ENCODE results near the gene PKN3. TPM values are rescaled to one million over a fixed set of nuclear protein-coding genes. Genes with fewer than 3 reads are reported as not detected.

PKN3 gene
- total RNA-seq, 2 experiments from 2014 or later, result 7.4 to 9.6 TPM

DNA sequence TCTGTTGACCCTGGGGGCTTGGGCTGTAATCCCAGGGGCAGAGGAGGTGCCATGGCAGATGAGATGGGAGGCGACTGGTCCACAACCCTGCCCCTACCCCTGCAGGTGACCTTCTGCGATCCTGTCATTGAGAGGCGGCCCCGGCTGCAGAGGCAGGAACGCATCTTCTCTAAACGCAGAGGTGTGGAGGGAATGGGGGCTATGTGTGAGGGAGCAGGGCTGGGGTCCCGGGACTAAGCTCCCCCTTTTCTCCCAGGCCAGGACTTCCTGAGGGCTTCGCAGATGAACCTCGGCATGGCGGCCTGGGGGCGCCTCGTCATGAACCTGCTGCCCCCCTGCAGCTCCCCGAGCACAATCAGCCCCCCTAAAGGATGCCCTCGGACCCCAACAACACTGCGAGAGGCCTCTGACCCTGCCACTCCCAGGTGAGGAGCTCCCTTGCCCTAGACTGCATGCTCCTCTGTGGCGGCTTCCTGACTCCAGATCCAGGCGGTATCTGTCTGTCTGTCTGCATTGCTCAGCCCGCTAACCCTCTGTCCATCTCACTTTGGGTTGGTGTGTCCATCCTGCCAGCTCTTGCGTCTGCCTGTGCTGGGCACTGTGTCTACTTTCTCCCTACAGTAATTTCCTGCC is 11.8 kb downstream of the PKN3 start:
- Mint-ChIP-seq H3K27ac (no peak overlapping the region), H3K36me3 (peaks cover 3% of the 10 kb centered on the region), H3K4me1 (no peaks in the 10 kb centered on the region), H3K4me3 (no peak overlapping the region), H3K9me3 (no peaks in the 10 kb centered on the region), H3K27me3 (no peaks in the 10 kb centered on the region)
- ATAC-seq (ENCODE audit: low read depth) (no peak), DNase-seq (peak; percentile 16)
- POLR2A ChIA-PET, result interaction anchor here (0.6 kb wide), 1 partner anchor 235 kb away, joined by 3 read pairs; no protein-coding TSS in a partner anchor

DNA sequence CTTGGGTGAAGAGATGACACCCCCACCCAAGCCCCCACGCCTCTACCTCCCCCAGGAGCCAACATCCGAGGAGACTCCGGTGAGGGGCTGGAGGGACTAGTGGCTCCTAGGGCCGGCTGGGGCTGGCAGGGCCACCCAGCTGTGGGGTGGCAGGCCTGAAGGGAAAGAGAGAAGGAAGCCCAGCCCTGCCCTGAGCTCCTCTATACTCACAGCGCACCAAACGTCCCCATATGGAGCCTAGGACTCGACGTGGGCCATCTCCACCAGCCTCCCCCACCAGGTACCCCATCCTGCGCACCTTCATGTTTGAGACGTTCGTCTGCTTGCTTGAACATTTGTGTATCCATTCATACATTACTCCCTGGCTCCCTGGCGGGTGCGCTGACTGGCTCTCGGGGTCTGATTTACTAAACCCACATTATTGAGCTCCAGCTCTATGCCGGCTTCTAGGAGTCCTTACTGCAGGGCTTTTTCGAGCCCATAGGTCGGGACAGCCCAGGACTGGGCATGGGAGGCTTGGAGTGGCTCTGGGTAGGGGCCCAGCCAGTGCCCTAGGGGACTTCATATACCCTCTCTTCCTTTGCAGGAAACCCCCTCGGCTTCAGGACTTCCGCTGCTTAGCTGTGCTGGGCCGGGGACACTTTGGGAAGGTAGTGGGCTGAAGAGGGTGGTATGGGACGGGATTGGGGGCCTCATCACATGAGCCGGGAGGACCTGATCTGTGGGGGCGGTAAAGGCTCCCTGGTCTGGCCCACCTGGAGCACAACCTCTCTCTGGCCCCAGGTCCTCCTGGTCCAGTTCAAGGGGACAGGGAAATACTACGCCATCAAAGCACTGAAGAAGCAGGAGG is 12.5 kb downstream of the PKN3 start:
- ATAC-seq (ENCODE audit: low read depth) (no peak), DNase-seq (peak; percentile 24)
- no peak overlapping the region for H3K4me3 Mint-ChIP-seq
- POLR2A ChIA-PET, result interaction anchor here (0.6 kb wide), 1 partner anchor 234 kb away, joined by 3 read pairs; no protein-coding TSS in a partner anchor
- H3K36me3 Mint-ChIP-seq, result peaks cover 3% of the 10 kb centered on the region
- no peak overlapping the region for H3K27ac Mint-ChIP-seq
- no peaks in the 10 kb centered on the region for H3K4me1 Mint-ChIP-seq
- H3K27me3 Mint-ChIP-seq, result no peaks in the 10 kb centered on the region
- H3K9me3 Mint-ChIP-seq, result no peaks in the 10 kb centered on the region

DNA sequence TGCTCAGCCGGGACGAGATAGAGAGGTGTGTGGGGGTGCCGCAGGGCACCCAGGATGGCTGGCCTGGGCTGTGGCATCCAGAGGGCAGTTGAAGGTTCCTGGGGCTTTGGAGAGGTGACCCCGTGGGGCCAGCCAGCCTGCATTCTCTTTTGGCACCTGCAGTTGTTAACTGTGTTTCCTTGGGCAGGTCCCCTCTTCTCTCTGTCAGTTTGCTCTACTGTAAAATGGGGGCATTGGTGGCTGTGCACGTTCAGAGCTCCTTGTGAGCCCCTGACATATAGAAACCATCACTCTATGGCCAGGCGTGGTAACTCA is 13.1 kb downstream of the PKN3 start:
- H3K4me1 Mint-ChIP-seq, result no peaks in the 10 kb centered on the region
- H3K27me3 Mint-ChIP-seq, result no peaks in the 10 kb centered on the region
- no peak for ATAC-seq (ENCODE audit: low read depth)
- POLR2A ChIA-PET, result no interaction called here
- no peak overlapping the region for H3K4me3 Mint-ChIP-seq
- H3K36me3 Mint-ChIP-seq, result peaks cover 3% of the 10 kb centered on the region
- no peak for DNase-seq
- no peak overlapping the region for H3K27ac Mint-ChIP-seq
- H3K9me3 Mint-ChIP-seq, result no peaks in the 10 kb centered on the region

DNA sequence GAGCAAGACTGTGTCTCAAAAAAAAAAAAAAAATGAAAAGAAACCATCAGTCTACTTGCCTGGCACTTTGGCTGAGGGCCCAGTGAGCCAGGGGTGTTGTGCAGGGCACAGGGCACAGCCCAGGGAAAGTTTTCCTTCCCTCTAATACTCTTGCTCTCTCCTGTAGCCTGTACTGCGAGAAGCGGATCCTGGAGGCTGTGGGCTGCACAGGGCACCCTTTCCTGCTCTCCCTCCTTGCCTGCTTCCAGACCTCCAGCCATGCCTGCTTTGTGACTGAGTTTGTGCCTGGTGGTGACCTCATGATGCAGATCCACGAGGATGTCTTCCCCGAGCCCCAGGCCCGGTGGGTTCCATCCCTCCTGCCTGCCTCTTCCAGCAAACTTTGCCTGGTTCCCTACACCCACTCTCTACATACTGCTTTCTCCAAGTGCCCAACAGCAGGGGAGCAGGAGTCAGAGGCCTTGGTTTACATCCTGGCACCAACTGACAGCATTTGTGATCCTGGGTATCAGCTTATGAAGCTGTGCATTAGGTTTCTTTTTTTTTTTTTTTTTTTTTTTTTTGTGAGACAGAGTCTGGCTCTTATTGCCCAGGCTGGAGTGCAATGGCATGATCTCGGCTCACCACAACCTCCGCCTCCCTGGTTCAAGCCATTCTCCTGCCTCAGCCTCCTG is 14.4 kb downstream of the PKN3 start:
- no peak overlapping the region for H3K4me3 Mint-ChIP-seq
- no peaks in the 10 kb centered on the region for H3K9me3 Mint-ChIP-seq
- H3K27ac Mint-ChIP-seq, result no peak overlapping the region
- ATAC-seq (ENCODE audit: low read depth) (no peak), DNase-seq (no peak)
- H3K36me3 Mint-ChIP-seq, result peaks cover 3% of the 10 kb centered on the region
- no peaks in the 10 kb centered on the region for H3K27me3 Mint-ChIP-seq
- no peaks in the 10 kb centered on the region for H3K4me1 Mint-ChIP-seq
- POLR2A ChIA-PET, result interaction anchor here (0.7 kb wide), 2 partner anchors 32 to 232 kb away, joined by 3 to 5 read pairs; no protein-coding TSS in a partner anchor

DNA sequence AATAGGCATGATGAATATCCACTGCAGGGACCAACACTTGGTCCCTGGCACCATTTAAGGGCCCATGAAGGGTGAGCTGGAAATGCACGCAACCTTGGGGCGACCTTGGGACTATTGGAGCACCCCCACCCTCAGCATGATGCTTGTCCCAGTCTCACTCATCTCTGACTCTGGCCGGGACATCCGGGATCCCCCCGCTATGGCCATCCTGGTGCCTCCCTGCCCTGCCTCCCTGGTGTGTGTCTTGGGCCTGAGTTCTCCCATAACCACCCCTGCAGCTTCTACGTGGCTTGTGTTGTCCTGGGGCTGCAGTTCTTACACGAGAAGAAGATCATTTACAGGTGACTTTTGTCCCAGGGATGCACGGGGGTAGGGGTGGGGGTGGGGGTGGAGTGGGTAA is 15.7 kb downstream of the PKN3 start:
- DNase-seq (no peak), ATAC-seq (ENCODE audit: low read depth) (no peak)
- Mint-ChIP-seq H3K36me3 (peaks cover 3% of the 10 kb centered on the region), H3K9me3 (no peaks in the 10 kb centered on the region), H3K4me1 (peaks cover 11% of the 10 kb centered on the region), H3K4me3 (no peak overlapping the region), H3K27me3 (no peaks in the 10 kb centered on the region), H3K27ac (no peak overlapping the region)
- POLR2A ChIA-PET, result no interaction called here

DNA sequence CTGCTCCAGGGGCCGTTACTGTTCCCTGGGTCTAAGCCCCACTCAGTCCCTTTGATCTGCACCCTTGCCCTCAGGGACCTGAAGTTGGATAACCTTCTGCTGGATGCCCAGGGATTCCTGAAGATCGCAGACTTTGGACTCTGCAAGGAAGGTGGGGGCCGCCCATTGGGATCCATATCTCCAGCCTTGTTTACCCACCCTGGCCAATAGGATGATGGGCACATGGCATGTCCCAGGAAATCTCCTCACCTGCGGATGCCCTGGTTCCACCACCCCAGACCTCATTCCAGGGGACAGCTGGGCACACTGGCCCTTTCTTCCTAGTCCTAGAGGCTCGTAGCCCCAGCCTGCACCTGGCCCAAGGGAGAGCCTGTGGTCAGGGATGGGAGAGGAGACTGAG is 16.2 kb downstream of the PKN3 start:
- no peak overlapping the region for H3K4me3 Mint-ChIP-seq
- DNase-seq (no peak), ATAC-seq (ENCODE audit: low read depth) (no peak)
- peaks cover 3% of the 10 kb centered on the region for H3K36me3 Mint-ChIP-seq
- no peaks in the 10 kb centered on the region for H3K9me3 Mint-ChIP-seq
- no peaks in the 10 kb centered on the region for H3K27me3 Mint-ChIP-seq
- POLR2A ChIA-PET, result no interaction called here
- H3K4me1 Mint-ChIP-seq, result peaks cover 12% of the 10 kb centered on the region
- no peak overlapping the region for H3K27ac Mint-ChIP-seq

DNA sequence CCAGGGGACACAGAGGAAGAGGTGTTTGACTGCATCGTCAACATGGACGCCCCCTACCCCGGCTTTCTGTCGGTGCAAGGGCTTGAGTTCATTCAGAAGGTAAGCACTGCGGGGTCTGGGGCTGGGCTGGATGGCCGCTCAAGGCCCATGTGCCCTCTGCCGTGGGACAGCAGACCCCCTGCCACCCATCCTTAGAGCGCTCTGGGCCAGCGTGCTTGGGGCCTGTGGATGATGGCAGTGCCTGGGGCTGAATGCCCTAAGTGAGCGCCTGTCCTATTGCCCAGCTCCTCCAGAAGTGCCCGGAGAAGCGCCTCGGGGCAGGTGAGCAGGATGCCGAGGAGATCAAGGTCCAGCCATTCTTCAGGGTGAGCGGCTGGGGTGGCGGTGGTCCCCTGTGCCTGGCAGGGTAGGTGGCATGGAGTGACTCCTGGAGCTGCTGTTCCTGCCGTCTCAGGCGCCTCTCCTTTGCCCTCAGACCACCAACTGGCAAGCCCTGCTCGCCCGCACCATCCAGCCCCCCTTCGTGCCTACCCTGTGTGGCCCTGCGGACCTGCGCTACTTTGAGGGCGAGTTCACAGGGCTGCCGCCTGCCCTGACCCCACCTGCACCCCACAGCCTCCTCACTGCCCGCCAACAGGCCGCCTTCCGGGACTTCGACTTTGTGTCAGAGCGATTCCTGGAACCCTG is 17.8 kb downstream of the PKN3 start:
- no peaks in the 10 kb centered on the region for H3K27me3 Mint-ChIP-seq
- peaks cover 3% of the 10 kb centered on the region for H3K36me3 Mint-ChIP-seq
- H3K4me3 Mint-ChIP-seq, result no peak overlapping the region
- POLR2A ChIA-PET, result no interaction called here
- DNase-seq (no peak), ATAC-seq (ENCODE audit: low read depth) (no peak)
- H3K9me3 Mint-ChIP-seq, result no peaks in the 10 kb centered on the region
- no peak overlapping the region for H3K27ac Mint-ChIP-seq
- H3K4me1 Mint-ChIP-seq, result peaks cover 19% of the 10 kb centered on the region

DNA sequence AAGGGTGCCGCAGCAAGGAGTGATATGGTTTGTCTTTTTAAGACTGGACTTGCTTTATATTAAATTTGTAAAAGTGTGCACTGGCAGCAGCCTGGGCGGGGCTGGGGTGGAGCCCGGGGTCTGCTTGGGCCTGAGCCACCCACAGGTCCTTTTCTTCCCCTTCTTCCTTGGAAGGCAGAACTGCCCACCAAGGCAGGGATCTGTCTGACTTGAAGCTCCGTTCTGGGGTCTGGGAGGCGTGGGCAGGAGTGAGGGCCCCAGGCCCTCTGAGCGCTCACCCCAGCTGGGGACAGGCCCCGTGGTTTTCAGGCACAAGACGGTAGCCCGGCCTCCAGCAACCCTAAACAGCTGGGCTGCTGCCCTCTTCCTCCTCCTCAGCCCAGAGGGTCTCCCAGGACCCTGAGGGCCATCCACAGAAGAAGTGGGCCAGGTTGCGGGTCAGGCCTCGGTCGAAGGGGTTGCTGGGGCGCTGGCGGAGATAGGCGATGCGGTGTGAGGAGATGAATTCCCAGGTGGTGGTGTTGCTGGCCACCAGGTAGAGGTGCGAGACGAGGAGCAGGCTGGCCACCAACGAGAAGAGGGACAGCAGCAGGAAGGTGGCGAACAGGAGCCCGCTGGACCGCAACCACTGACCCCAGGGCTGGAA is 18.7 kb downstream of the PKN3 start:
- H3K9me3 Mint-ChIP-seq, result no peaks in the 10 kb centered on the region
- H3K4me1 Mint-ChIP-seq, result peaks cover 24% of the 10 kb centered on the region
- no peak for ATAC-seq (ENCODE audit: low read depth)
- no peak for DNase-seq
- no peaks in the 10 kb centered on the region for H3K27me3 Mint-ChIP-seq
- H3K4me3 Mint-ChIP-seq, result no peak overlapping the region
- no peak overlapping the region for H3K27ac Mint-ChIP-seq
- POLR2A ChIA-PET, result no interaction called here
- peaks cover 3% of the 10 kb centered on the region for H3K36me3 Mint-ChIP-seq

DNA sequence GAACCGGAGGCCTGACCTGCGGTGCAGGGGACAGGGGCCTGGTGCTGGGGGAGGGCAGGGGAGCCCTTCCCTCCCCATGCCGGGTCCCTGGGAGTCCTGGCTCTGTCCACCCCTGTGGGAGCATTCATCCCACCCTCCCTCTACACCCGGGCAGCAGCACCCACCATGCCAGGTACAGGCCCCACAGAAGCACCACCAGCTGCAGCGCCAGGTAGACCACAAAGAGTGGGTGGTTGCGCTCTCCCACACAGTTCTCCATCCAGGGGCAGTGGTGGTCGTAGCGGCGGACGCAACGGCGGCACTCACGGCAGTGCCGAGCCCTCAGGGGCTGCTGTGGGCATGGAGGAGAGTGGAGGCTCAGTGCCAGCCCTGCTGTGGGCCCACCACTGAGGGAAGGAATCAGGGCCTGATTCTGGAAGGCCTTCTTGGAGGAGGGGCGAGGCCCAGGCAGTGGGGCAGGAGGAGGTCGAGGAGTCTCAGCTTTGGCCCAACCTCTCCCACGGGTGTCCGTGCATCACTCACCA is 19.2 kb downstream of the PKN3 start:
- Mint-ChIP-seq H3K36me3 (peaks cover 3% of the 10 kb centered on the region), H3K4me3 (no peak overlapping the region), H3K27ac (no peak overlapping the region), H3K4me1 (peaks cover 28% of the 10 kb centered on the region), H3K27me3 (no peaks in the 10 kb centered on the region), H3K9me3 (no peaks in the 10 kb centered on the region)
- DNase-seq, result no peak
- ATAC-seq (ENCODE audit: low read depth), result no peak
- POLR2A ChIA-PET, result no interaction called here

DNA sequence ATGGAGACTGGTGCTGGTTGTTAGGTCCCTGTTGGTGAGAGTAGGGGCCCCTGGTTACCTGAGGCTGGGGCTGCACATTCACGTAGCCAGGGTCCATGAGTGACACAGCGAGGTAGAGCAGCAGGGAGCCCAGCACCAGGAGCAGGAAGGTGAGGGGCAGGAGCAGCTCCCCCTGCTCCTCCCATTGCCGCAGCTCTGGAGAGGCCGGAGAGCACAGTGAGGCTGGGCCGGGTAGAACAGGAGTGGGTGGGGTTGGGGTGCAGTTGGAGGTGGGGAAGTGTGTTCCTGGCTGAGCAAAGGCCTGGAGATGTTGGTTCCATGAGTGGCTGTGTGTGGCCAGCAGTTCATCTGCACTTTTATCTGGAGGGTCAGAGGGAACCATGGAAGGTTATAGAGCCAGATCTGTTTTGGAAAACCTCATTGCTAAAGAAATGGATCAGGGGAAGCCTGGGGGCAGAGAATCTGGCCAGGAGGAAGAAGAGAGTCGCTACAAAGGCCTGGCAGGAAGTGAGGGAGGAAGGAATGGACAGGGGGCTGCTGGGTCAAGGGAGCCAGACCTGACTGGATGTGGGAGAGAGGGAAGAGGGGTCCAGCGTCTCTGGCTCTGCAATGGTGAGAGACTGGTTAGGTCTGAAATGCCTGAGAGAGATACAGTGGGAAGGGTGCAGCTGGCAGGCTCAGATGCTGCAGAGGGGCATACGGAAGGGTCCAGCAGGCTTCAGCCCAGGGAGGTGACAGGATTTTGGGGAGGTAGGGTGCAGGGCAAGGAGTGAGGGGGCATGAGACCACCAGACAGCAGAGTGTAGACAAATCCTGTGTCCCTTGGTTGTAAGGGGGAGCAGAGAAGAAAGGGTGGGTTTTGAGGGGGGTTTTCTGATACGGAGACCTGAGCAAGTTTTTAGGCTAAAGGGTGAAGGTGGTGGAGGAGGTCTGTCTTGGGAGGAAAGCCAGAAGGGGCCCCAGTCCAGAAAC is 20.4 kb downstream of the PKN3 start:
- Mint-ChIP-seq H3K27me3 (no peaks in the 10 kb centered on the region), H3K4me3 (peak overlapping the region; percentile 91), H3K27ac (peak overlapping the region; percentile 89), H3K9me3 (no peaks in the 10 kb centered on the region), H3K36me3 (peaks cover 3% of the 10 kb centered on the region), H3K4me1 (peaks cover 30% of the 10 kb centered on the region)
- DNase-seq, result no peak
- no peak for ATAC-seq (ENCODE audit: low read depth)
- POLR2A ChIA-PET, result interaction anchor here (1.5 to 2.5 kb wide), 4 partner anchors 10 to 169 kb away, joined by 4 to 14 read pairs (median 8); partner anchors contain the start of genes DYNC2I2, ENDOG and SPTAN1

DNA sequence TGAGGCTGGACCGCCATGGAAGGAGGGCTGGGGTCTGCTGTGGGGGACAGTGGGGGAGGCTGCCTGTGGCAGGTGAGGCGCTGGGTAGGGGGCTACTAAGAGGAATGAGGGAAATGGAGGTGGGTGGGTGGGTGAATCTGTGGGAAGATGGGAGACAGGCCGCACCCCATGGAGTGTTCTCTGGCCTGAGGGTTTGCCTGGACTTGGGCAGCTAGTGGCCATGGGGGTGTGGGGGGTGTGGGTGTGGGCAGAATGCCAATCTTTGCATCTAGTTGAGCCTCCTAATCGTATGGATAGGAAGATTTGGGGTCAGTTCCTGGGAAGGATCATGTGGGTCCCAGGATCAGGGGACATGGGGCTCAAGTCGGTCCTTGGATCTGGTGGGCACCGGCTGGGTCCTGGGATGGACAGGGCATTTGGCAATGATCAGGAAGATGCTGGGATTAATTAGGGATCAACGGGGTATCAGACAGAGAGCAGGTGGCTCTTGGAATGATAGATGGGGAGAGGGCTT is 21.1 kb downstream of the PKN3 start:
- DNase-seq (no peak), ATAC-seq (ENCODE audit: low read depth) (no peak)
- H3K4me1 Mint-ChIP-seq, result peaks cover 32% of the 10 kb centered on the region
- H3K27ac Mint-ChIP-seq, result peak overlapping the region; percentile 89
- no peaks in the 10 kb centered on the region for H3K27me3 Mint-ChIP-seq
- no peaks in the 10 kb centered on the region for H3K9me3 Mint-ChIP-seq
- peak overlapping the region; percentile 91 for H3K4me3 Mint-ChIP-seq
- POLR2A ChIA-PET, result interaction anchor here (0.7 to 2.5 kb wide), 9 partner anchors 10 to 170 kb away, joined by 3 to 14 read pairs (median 6); partner anchors contain the start of genes DYNC2I2, ENDOG, PKN3 and SPTAN1
- H3K36me3 Mint-ChIP-seq, result no peaks in the 10 kb centered on the region
